ENCODE data around the gene ACSM6.

Gene ACSM6

DNA sequence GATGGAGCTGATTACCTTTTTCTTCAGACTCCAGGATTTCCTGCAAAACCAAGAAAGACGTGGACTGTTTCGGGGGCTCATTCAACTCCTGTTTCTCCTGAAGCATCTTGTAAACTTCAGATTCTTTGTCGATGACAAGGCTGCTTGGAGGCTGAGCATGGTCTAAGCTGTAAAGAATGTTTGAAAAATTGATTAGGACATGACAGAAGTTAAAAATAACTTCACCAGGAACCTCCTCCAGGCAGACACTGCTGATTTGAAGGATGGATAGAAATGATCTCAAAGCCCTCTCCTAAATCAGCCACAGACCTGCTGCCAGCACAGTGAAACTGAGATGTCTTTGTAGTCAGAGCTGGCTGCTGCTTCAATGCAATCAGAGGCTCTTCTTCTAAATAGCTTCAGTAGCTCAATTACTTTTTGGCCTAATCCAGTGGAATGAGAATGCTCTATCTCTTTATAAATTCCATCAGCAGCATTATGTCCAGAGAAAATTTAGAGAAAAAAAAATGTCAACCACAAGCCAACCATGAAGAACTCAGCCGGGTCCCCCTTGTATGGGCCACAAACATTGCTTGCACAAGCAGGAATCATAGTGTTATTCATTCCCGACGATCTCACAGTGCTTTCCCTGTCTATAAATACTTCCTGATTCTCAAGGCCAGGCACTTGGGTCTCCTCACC lies 53.3 kb downstream of the ACSM6 start:
- DNase-seq = no peak

DNA sequence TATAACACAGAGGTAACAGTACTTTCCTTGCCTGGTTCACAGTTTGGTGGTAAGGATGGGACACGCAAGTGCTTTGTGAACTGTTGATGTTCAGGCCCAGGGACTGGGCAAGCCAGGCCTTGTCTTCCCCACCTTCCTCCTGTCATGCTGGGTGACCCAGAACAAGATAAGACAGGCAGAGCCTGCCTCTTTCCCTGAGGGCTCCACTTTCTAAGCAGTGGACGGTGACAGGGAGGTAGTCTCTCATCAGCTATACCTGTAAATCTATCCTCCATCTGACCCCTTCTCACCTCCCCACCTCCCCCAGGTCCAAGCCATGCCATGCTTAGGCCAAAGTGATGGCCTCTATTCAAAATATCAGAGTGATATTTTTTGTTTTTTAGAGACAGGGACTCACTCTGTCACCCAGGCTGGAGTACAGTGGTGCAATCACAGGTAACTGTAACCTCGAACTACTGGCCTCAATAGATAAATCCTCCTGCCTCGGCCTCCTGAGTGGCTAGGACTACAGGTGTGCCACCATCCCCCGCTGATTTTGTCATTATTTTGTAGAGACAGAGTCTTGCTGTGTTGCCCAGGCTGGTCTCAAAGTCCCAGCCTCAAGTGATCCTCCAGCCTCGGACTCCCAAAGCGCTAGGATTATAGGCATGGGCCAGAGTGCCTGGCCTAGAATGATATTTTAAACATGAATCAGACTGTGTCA lies 54.0 kb downstream of the ACSM6 start:
- no peak for DNase-seq

DNA sequence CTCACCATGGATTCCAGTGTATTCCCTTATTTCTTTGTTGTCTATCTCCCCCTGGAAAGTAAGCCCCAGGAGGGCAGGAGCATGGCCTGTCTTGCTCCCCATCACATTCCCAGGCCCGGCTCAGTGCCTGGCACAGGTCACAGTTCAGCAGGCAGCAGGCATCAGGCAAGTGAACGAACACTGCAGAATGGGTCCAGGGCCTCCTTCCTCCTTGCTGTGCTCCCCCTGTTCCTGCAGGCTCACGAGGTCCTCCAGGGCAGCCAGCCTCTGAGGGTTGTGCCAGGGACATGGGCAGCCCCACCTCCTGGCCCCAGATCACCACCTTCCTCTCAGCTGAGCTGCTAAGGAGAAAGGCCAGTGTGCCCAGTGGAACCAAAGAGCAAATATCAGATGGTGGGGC lies 55.0 kb downstream of the ACSM6 start:
- no peak for DNase-seq

DNA sequence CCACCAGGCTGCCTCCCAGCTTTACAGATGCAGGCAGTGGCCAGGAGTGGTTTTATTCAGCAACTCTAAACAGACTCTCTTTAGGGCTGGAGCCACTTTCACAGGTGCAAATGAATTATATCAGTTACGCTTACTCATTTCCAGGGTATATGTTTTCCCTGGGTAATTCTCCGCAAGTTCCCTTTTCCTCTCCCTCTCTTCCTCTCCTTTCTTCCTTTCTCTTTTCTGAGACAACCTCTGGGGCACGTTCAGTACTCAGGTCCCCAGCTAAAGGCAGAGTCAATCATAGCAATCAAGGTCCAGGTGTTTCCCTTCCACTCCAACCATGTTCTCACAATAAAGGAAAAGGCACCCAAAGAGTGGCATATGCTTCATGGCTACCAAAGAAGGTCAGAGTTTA lies 55.4 kb downstream of the ACSM6 start:
- no peak for DNase-seq

DNA sequence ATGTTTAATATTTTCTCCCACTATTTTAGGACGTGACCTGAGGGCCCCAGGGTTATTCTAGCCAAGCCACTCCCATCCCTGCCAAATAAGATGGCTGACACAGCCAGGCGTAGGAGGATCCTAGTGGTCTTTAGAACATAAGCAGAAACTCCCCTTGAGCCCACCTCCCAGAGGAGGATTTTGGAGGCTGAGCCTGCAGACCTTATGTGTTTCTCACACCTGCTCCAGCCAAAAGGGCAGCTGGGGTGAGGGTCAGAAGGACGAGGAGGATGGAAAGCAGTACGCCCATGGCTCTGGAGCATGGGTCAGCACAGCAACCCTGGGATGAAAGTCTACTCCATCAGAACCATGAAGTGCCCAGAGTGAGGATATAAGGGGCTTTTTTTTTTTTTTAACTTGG lies 56.8 kb downstream of the ACSM6 start:
- no peak for DNase-seq

DNA sequence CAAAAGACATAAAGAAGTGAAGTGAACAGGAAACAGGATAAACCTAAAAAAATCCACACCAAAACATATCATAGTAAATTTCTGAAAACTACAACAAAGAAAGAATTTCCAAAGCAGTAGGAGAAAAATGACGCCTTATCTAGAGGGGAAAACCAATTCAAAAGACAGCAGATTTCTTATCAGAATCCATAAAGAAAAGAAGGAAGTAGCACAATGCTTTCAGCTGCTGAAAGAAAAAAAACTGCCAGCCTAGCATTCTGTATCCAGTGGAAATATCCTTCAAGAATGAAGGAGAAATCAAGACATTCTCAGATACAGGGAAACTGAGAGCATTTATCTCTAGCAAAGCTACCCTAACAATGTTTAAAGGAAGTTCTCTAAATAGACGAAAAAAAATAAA lies 59.0 kb downstream of the ACSM6 start:
- no peak for DNase-seq

DNA sequence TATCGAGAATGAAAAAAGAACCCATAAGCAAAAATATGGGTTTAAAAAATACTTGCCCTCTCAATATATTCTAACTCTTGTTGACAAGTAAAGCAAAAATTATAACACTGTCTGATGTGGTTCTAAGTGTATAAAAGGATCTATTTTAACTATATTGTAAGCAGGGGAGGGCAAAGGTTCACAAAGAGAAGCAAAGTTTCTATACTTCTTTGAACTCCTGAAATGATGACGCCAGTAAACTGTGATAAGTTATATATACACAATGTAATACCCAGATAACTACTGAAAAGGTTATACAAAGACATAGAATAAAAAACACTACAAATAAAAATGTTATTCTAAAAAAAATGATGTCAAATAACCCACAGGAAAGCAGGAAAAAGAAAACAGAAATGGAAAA lies 59.6 kb downstream of the ACSM6 start:
- no peak for DNase-seq

DNA sequence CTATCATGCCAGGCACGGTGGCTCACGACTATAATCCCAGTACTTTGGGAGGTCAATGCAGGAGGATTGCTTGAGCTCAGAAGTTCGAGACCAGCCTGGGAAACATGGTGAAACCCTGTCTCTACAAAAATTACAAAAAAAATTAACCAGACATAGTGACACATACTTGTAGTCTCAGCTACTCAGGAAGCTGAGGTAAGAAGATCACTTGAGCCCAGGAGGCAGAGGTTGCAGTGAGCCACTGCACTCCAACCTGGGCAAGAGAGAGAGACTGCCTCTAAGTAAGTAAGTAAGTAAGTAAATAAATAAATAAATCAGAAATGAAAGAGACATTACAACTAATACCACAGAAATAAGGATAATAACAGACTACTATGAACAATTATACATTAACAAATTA lies 60.6 kb downstream of the ACSM6 start:
- DNase-seq = no peak

DNA sequence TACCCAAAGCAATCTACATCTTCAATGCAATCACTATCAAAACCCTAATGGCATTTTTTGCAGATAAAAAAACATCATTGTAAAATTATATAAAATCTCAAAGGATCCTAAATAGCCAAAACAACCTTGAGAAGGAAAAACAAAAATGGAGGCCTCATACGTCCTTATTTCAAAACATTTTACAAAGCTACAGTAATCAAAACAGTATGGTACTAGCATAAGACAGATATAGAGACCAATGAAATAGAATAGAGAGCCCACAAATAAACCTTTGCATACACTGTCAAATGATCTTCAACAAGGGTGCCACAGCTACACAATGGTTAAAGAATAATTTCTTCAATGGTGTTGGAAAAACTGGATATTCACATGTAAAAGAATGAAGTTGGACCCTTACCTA lies 62.2 kb downstream of the ACSM6 start:
- no peak for DNase-seq

DNA sequence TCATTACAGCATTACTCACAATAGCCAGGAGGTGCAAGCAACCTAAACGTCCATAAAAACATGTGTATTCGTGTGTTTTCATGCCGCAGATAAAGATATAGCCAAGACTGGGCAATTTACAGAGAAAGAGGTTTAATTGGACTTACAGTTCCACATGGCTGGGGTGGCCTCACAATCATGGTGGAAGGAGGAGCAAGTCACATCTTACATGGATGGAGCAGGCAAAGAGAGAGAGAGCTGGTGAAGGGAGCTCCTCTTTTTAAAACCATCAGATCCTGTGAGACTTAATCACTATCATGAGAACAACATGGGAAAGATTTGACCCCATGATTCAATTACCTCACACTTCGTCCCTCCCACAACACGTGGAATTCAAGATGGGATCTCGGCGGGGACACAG lies 63.8 kb downstream of the ACSM6 start:
- no peak for DNase-seq

DNA sequence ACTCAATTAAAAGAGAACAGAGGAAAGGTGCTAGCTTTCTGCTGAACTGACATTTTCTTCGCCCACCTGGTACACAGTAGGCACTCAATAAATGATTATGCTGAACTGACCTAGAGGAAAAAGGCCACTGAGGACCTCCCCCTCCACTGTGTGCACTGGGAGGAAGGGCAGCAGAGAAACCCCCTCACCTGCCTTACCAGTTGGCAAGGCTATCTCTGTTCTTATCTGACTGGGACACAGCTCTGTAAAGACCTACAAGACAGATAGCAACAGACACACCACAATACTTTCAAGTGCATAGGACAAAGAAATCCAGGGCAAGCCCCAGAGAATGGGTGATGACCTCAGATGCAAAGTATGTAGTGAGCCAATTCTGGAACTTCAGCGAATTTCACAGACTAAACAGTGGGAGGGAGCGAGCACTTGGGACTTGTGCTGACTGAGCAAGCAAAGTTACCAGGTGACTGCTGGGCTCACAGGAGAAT lies 66.4 kb downstream of the ACSM6 start:
- DNase-seq = peak in 1 of 2 donors; percentile 34

DNA sequence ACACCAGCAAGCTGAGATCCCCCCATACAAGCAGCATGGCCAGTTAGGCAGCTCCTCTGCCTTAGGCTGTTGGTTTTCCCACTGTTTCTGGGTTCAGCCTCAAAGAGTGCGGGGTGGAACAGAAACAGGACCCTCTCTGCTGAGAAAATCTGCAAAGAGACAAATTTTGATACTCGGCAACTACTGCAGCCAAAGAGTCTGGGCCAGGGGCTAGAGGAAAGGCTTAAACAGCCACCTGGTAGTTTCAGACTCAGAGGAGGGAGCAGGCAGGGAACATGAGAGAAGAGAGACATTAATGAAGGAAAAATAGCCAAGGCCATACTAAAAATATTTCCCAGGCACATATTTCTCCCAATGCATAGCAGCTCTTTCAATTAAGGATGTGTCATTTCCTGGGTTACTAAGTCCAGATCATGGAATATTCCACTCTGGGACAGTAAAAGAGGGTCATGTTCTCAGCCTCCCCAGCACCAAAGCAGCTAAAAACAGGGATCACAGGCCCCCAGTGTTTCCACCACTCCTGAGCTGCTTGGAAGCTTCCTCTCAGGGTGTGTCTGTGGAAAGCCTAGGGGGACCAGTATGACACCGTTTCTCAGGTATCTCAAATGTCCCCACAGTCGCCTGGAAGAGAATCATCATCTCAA lies 67.0 kb downstream of the ACSM6 start:
- no peak for DNase-seq

DNA sequence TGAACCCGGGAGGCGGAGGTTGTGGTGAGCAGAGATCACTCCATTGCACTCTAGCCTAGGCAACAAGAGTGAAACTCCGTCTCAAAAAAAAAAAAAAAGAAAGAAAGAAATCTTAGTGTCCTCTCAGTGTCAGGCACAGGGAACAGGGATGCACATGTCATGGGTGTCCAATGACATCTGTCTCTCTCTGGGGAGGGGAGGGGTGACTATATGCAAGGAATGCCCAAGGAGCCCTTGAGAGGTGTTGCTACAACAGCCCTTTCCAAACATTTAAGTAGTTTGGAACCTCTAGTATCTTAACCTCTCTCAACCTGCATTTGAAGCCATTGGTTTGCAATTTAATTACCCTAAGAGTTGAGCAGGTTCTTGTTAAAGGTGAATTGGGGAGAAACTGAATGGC lies 67.9 kb downstream of the ACSM6 start:
- DNase-seq = no peak

DNA sequence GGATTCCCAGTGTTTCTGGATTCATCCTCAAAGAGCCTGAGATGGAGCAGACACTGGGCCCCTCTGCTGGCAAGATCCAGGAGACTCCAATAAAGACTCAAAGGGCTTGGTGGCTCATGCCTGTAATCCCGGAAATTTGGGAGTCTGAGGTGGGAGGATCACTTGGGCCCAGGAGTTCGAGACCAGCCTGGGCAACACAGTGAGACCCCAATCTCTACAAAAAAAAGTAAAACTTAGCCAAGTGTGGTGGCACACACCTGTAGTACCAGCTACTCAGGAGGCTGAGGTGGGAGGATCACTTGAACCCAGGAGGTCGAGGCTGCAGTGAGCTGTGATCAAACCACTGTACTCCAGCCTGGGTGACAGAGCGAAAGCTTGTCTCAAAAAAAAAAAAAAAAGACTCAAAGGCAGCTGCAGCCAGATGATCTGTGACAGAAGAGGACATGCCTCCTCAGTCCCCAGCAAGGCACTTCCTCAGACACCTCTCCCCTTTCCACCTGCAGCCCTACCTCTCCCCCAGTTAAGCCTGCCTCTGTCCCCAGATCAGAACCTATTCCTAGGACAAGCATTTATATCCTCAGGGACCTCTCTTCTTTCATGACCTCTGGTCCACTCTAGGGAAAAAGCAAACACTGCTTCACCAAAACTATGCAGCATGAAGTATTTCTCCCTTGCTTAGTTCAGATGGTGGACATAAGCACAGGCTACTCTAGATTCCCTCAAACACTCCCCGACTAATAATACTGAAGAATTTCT lies 68.9 kb downstream of the ACSM6 start:
- no peak for DNase-seq

DNA sequence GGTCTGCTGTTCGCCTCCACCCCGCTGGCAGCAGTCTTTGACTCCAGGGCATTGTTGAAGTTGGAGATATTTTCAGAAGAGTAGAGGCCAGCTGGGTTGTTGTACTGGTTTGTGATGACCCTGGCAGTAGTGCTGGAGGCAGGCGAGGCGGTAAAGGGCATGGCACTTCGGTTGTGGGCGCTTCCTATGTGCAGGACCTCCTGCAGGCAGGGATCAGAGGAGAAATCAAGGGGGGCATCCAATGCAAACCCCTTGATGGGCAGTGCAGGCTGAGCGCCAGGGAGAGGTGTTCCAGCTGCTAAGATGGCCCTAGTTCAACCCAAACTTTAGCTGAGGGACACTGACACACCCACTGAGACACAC lies 69.8 kb downstream of the ACSM6 start:
- no peak for DNase-seq

DNA sequence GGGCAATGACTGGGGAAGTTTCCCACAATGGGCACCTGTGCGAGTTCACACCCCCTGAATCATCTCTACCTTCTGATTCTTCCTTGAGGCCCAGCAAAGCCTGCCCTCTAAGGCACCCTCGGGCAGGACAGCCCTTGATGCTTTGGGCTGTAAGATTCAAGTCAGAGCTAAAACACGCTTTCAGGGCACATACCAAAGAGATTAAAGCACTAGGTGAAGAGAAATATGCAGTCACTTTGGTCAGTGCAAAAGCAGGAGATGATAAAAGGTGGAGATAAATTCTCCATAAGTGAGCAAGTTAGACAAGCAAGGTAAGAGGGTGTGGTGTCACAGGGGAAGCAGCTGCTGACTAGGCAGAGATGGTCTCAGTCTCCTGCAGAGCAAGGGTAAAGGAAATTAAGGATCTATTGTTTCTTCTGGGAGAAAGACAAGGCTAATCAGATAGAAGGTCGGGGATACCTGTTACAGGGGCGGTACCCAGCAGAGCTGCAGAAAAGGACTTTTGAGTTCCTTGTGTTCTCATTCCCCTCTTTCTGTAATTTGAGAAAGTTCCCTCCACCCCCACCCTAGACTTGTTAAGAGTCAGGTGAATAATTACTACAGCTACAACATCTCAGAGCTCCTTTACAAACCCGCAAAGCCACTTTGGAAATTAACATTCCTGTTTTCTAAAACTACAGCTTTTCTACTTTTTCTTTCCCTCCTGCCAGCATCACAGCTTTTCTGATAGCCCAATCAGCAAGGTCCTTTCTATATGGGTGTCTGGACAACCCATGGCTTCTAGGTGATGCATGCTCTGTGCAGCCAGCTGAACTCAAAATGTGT lies 70.4 kb downstream of the ACSM6 start:
- no peak for DNase-seq

DNA sequence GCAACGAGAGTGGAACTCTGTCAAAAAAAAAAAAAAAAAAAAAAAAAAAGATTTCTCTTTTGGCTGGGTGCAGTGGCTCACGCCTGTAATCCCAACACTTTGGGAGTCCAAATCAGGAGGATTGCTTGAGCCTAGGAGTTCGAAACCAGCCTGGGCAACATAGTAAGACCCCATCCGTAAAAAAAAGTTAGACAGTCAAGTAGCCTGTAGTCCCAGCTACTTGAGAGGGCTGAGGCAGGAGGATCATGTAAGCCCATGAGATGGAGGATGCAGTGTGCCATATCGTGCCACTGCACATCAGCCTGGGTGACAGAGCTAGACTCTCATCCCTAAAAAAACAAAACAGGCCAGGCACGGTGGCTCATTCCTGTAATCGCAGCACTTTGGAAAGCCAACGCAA lies 71.5 kb downstream of the ACSM6 start:
- no peak for DNase-seq

DNA sequence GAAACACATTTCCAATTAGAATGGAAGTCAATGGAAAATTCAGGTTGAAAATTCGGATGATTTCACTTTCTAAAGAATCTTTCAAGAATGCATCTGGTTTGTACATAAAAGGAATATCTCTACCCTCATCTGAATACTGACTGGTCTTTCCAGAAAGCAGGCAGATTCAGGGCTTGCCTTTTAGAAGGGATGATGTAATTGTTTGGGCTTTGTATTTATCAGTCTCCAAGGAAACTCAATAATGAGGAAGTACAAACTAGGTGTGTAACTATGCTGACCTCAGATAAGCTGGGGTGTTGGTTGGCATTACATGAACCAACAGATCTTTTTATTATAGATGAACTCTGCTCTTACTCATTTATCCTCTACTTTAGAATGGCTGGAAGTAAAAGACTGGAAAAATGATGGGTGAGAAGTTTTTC lies 72.6 kb downstream of the ACSM6 start:
- peak; percentile 75 to 90 for DNase-seq

DNA sequence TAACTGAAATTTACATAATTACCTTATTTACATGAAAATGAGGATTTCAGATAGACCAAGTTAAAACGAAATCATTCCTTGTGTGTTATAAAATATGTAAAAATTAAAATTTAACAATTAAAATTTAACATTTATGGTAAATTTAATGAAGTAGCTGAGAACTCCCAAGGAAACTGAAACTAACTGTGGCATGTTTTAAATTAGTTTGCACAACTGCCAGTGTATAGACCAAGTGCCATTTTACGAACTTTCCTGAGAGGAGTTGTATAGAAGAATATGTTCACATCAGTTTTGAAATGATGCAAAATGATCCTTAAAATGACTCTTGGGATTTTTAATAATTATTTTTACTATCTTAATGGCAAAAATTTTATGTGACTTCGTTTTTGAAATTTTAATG lies 73.2 kb downstream of the ACSM6 start:
- DNase-seq = no peak

DNA sequence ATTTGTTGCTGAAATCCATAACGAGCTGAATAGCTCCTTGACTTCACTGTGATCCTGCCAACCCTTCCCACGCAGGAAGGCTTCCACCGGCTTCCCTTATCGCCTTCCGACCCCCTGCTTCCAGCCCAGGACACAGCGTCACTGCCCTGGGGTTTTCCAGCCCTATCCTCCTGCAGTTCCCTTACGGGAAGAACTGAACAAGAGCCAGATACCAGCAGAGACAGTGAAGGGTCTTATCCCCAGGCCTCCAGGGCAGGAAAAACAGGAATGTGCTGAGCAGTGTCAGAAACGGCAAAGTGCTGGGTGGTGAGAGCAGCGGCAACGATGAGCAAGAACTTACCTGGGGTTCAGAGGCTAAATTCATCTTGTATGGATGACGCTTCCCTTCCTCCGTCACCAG lies 74.4 kb downstream of the ACSM6 start:
- no peak for DNase-seq

DNA sequence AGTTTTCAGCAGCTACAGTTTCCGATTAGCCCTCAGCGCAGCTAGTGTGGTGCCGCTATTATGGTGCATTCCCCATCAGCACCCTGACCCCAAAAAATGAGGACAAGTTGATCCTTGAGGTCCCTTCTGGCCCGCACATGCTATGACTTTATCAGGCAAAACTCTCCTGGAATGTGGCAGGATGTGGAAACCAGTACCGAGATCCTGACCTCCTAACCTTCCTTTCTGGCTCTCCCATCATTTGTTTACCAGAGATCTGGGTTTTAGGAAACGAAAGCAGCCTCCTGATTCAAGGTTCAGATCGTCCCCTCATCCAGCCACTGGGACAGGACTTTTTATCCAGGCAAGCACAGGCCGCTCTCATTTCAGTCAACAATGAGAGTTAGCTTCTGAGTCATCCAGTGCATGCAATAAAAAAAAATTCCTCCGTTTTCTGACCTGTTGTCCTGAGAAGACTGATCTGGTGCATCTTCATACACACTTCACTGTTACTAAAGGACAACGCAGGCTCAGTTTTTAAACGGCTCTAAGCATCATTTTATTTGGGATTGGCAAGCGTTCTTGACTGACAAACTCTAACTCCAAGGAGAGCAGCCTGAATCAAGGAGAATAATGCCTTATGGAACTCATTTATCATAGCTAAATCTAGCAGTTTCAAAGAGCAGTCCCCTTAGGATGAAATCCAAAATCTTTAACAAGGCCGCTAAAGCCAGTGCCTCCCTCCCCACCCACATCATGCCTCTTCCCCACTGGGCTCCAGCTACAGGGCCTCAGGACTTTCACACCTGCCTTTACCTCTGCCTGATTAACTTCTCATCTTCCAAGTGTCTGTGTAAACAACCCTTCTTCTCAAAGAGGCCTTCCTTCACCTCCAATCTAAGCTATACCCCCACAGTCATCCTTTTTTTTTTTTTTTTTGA lies 79.6 kb downstream of the ACSM6 start:
- DNase-seq = no peak

Measured in inflammatory macrophage (primary cell).